Measurements from ENCODE around the gene RNU6-1. TPM values are rescaled to one million over a fixed set of nuclear protein-coding genes. Genes with fewer than 3 reads are reported as not detected.

RNU6-1 gene
- not detected for total RNA-seq

DNA sequence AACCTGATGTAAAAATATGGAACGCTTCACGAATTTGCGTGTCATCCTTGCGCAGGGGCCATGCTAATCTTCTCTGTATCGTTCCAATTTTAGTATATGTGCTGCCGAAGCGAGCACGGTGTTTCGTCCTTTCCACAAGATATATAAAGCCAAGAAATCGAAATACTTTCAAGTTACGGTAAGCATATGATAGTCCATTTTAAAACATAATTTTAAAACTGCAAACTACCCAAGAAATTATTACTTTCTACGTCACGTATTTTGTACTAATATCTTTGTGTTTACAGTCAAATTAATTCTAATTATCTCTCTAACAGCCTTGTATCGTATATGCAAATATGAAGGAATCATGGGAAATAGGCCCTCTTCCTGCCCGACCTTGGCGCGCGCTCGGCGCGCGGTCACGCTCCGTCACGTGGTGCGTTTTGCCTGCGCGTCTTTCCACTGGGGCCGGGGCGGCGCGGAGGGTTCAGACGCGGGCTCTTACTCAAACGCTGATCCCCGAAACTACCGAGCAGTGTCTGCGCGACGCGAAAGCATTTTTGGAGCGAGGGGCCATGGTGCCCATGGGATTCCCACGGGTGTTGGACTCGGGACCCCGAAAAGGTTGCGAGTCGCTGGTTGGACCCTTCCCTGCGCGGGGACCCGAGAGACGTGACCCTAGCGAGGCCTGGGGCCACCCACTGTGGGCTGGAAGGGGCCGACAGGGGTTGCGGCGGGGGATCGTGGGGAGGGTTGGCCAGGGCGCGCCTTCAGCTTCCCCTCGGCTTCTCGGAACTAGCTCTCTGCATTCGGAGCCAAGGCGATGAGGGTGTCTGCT is at the start of gene RNU6-1:
Gene RNU6-1 (minus strand): TSS at position 117 of the 820 bp plus-strand sequence.

DNA sequence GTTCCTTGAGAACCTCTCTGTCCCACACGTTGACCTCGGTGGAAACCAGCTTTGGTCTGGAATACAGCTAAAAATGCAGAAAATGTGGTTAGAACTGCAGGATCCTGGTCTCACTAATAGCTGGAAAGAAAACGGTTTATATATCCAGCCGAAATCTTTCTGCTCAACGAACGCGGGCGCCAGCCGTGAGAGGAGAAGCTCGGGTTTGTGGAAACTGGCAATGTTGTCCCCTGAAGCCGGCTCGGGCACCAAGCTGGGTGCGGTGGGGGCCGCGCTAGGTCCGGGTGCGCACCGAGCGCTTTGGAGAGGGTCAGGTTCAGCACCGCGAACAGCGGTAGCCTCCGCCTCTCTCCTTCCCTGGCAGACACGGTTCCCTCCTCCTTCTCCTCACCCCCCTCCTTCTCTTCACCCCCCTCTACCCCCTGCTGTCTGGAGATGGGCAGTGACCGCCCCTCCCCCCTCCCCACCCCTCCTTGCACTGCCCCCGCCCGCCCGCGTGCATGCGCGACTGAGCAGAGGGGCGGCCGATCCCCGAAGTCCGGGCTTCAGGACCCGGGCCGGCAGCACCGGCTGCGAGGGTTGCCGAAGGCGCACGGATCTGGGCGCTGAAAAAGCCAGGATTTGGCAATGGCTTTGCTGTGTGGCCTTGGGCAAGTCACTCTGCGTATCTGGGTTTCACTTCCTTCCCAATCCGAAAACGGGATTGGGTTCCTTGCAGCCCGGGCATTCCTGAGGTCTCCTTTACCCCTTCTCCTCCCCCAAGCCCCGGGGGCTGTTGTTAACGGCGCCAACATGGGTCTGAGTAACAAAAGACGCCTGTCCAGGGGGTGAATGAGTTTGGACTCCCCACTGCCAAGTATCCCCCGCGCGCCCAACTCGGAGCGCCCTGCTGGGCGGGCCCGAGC is 14.6 kb downstream of the RNU6-1 start, which contains the start of gene SKOR1:
Gene SKOR1 (plus strand): TSS at position 534 of the 905 bp plus-strand sequence. CDS start 94 bp downstream, at position 628.

Small RNA genes within 50 kb of the gene (small RNA-seq; reads per million reads assigned to genes)
- gene RNU6-1 (ENCODE audit: low replicate concordance), result not detected

Other genes starting within 250 kb of the RNU6-1 start
- 0.63 TPM for gene SKOR1, start 14.5 kb downstream of the RNU6-1 start, total RNA-seq
- gene PIAS1, start 214.3 kb upstream of the RNU6-1 start, total RNA-seq, result 50.7 TPM